GOT3 (cell line): ENCODE measurements around the gene GAS2L2.

Source experiments
- DNase-seq: peaks from one replicate; lab custom pipeline; 2025; ENCODE audit warnings: mixed read lengths; lab: John Stamatoyannopoulos, UW

The GAS2L2 gene

DNA sequence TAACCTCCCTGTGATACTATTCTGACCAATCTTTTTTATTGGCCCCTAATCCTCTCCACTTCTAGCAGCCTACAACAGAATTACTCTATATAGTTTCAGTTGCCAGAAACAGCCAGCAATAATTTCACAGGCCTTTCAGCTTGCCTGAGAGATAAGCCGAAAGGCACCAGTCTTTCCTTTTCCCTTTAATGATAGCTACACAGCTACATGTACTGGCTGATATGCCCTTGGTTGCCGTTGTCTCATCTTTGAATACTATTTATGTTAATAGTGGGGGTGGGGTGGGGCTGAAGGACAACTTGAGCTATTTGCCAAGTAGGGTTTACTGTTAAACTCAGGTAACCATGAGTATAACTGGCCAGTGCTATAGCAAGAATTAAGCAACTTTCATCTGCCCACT, 57.4 kb downstream of the GAS2L2 start:
- DNase-seq = no peak

DNA sequence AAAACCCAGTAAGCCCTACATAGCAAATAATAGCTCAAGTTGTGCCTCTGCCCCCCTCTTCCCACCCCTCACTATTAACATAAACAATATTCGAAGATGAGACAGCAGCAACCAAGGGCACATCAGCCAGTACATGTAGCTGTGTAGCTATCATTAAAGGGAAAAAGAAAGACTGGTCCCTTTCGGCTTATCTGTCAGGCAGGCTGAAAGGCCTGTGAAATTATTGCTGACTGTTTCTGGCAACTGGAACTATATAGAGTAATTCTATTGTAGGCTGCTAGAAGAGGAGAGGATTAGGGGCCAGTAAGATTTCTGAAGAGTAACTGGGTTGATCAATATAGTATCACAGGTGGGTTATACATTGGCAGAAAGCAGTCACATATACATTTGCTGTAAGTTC, 58.1 kb downstream of the GAS2L2 start:
- DNase-seq = no peak
